ENCODE results near the gene MIA.
"Not testable (repeated sequence)": the region's sequence is repeated elsewhere in the genome, so short reads cannot be mapped to it uniquely, and the experiment has no call there.

Gene MIA

GRCh38 chr19:40825460-40826095 lies 50.3 kb downstream of the MIA start:
- DNase-seq: not testable (repeated sequence)

DNA sequence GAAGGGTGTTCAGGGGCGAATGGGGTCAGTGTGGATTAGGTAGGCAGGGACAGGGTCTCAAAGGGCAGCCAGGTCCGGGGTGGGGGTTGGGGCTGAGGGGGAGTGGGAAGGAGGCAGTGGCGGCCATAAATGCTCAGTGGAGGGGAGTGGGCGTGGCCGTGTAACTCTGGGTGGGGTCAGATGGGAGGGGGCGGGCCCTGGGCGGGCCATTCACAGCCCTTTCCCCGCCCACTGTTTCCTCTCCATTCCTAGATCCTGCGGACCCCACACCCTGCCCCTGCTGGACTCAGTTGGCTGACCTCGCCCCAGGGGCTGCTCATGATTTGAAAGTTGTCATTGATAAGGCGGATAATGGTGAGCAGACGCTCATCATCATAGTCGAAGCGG lies 51.0 kb downstream of the MIA start:
- not testable (repeated sequence) for DNase-seq

GRCh38 chr19:40826699-40827385 lies 51.5 kb downstream of the MIA start:
- DNase-seq: peak; percentile 89

Data from CD4-positive, alpha-beta T cell treated with Interleukin-21 for 1 hour (primary cell).